HL-60 (cell line): Measurements from ENCODE around the gene ARPC1B.

Experiments
- DNase-seq, 2 experiments: peaks; one replicate each; pipeline ENCODE4 v3.0.0-alpha.2; 2010 to 2020; ENCODE audit warnings: low read depth in 1 of 2, low spot score in 1 of 2
- H3K27ac ChIP-seq: fragments of 250-450 bp; sonication (Bioruptor Pico); replicated peaks from 2 replicates; pipeline ENCODE4 v1.5.1; 2020; ENCODE audit warnings: mild to moderate bottlenecking, moderate library complexity
- H3K27me3 ChIP-seq: fragments of 250-450 bp; sonication (Bioruptor Pico); 2 replicates; pipeline ENCODE4 v1.5.1; 2021; ENCODE audit warnings: mild to moderate bottlenecking, moderate library complexity; ENCODE audit not compliant: insufficient read depth, poor library complexity, severe bottlenecking
- H3K4me3 ChIP-seq: replicated peaks from 2 replicates; pipeline ENCODE4 v1.5.1; 2011; ENCODE audit warnings: mild to moderate bottlenecking, control low read depth, low read length; ENCODE audit not compliant: insufficient read depth
- CTCF ChIP-seq: IDR thresholded peaks from one replicate; pipeline ENCODE4 v1.5.1; 2011; ENCODE audit warnings: low read length, control low read depth, inconsistent platforms; ENCODE audit not compliant: insufficient read depth
- GABPA ChIP-seq: IDR thresholded peaks from 2 replicates; pipeline ENCODE4 v1.6.1; 2012; ENCODE audit warnings: low read depth
- POLR2AphosphoS5 ChIP-seq: IDR thresholded peaks from 2 replicates; pipeline ENCODE4 v1.6.1; 2012; ENCODE audit warnings: low read depth
- REST ChIP-seq: IDR thresholded peaks from 2 replicates; pipeline ENCODE4 v1.6.1; 2012; ENCODE audit warnings: low read depth; ENCODE audit not compliant: insufficient replicate concordance
- SPI1 ChIP-seq: IDR thresholded peaks from 2 replicates; pipeline ENCODE4 v1.6.1; 2012; ENCODE audit warnings: low read depth, mild to moderate bottlenecking, borderline replicate concordance

The ARPC1B gene

GRCh38 chr7:99359465-99360154, 14.9 kb upstream of the ARPC1B start:
- H3K27ac ChIP-seq, result no peak overlapping the region
- no peak for DNase-seq
- TF ChIP-seq REST, result no peak
- TF ChIP-seq GABPA, result no peak
- no peak for TF ChIP-seq POLR2AphosphoS5
- TF ChIP-seq SPI1, result no peak
- TF ChIP-seq CTCF, result no peak
- H3K4me3 ChIP-seq, result no peak overlapping the region
- no peaks in the 10 kb centered on the region for H3K27me3 ChIP-seq

- H3K27me3 ChIP-seq, result no peaks in the 10 kb centered on the region
- DNase-seq, result no peak
- no peak overlapping the region for H3K27ac ChIP-seq
- H3K4me3 ChIP-seq, result no peak overlapping the region
- no peak for TF ChIP-seq SPI1
Observed at GRCh38 chr7:99362801-99363200, 11.7 kb upstream of the ARPC1B start.

- Histone ChIP-seq H3K27me3 (no peaks in the 10 kb centered on the region), H3K27ac (no peak overlapping the region), H3K4me3 (no peak overlapping the region)
- TF ChIP-seq SPI1, result no peak
- no peak for TF ChIP-seq GABPA
- TF ChIP-seq CTCF, result no peak
- TF ChIP-seq POLR2AphosphoS5, result no peak
- no peak for DNase-seq
Observed at GRCh38 chr7:99363286-99363685, 11.2 kb upstream of the ARPC1B start.

- Histone ChIP-seq H3K27me3 (no peaks in the 10 kb centered on the region), H3K4me3 (no peak overlapping the region), H3K27ac (no peak overlapping the region)
- peak in 1 of 2 experiments; percentile 51 for DNase-seq
- peak; percentile 38 for TF ChIP-seq CTCF
- TF ChIP-seq REST, result no peak
Observed at GRCh38 chr7:99365318-99366141, 9.0 kb upstream of the ARPC1B start.
